Neural progenitor cell (in vitro differentiated cells): ENCODE data around the gene TSPAN11. TPM values are rescaled to one million over a fixed set of nuclear protein-coding genes. Genes with fewer than 3 reads are reported as not detected.
A peak's percentile ranks its signal among the peaks of the same experiment; 100 is the strongest.

Source experiments
- DNase-seq: peaks from one replicate; pipeline ENCODE4 v3.0.0-alpha.2; 2016; ENCODE audit warnings: low spot score
- H2AFZ ChIP-seq: fragments of 200-600 bp; sonication (generic); replicated peaks from 2 replicates; pipeline ENCODE4 v1.6.1; 2016; ENCODE audit warnings: antibody characterized with exemption
- H3F3A ChIP-seq: fragments of 200-600 bp; sonication (generic); 2 replicates; pipeline ENCODE4 v1.6.1; 2016; ENCODE audit warnings: antibody characterized with exemption, low read depth
- H3K27ac ChIP-seq: fragments of 200-600 bp; sonication (generic); 2 replicates; pipeline ENCODE4 v1.5.1; 2016; ENCODE audit warnings: mild to moderate bottlenecking
- H3K27me3 ChIP-seq: fragments of 200-600 bp; sonication (generic); 2 replicates; pipeline ENCODE4 v1.6.1; 2016; ENCODE audit warnings: mild to moderate bottlenecking, moderate library complexity
- H3K36me3 ChIP-seq: fragments of 200-600 bp; sonication (generic); 2 replicates; pipeline ENCODE4 v1.5.1; 2016
- H3K4me1 ChIP-seq: fragments of 200-600 bp; sonication (generic); 2 replicates; pipeline ENCODE4 v1.6.1; 2016; ENCODE audit warnings: mixed run types
- H3K4me2 ChIP-seq: fragments of 200-600 bp; sonication (generic); 2 replicates; pipeline ENCODE4 v1.6.1; 2016
- H3K4me3 ChIP-seq: fragments of 200-600 bp; sonication (generic); 2 replicates; pipeline ENCODE4 v1.5.1; 2016
- H3K79me2 ChIP-seq: fragments of 200-600 bp; sonication (generic); 2 replicates; pipeline ENCODE4 v1.6.1; 2016; ENCODE audit warnings: low read depth
- H3K9ac ChIP-seq: fragments of 200-600 bp; sonication (generic); 2 replicates; pipeline ENCODE4 v1.6.1; 2016
- H3K9me3 ChIP-seq: fragments of 200-600 bp; sonication (generic); 2 replicates; pipeline ENCODE4 v1.5.1; 2016; ENCODE audit warnings: low read depth
- H4K20me1 ChIP-seq: fragments of 200-600 bp; sonication (generic); 2 replicates; pipeline ENCODE4 v1.6.1; 2016; ENCODE audit warnings: low read depth
- H3K27ac Mint-ChIP-seq: 3 replicates; pipeline ENCODE4 v1.8.0; 2021; ENCODE audit warnings: mixed read lengths
- H3K27me3 Mint-ChIP-seq: 2 replicates; pipeline ENCODE4 v1.8.0; 2022; ENCODE audit warnings: low read depth, mild to moderate bottlenecking, inconsistent platforms, moderate library complexity, mixed read lengths; ENCODE audit not compliant: insufficient read depth
- H3K36me3 Mint-ChIP-seq: 3 replicates; pipeline ENCODE4 v1.8.0; 2021; ENCODE audit warnings: mixed read lengths
- H3K4me1 Mint-ChIP-seq: 3 replicates; pipeline ENCODE4 v1.8.0; 2021; ENCODE audit warnings: mixed read lengths
- H3K4me3 Mint-ChIP-seq: 3 replicates; pipeline ENCODE4 v1.8.0; 2021; ENCODE audit warnings: mild to moderate bottlenecking, moderate library complexity, mixed read lengths
- H3K9me3 Mint-ChIP-seq: 3 replicates; pipeline ENCODE4 v1.8.0; 2020; ENCODE audit warnings: mixed read lengths
- CTCF ChIP-seq: fragments of 200-600 bp; sonication (generic); IDR thresholded peaks from 2 replicates; pipeline ENCODE4 v1.5.1; 2017; ENCODE audit warnings: antibody characterized with exemption, mild to moderate bottlenecking
- EZH2 ChIP-seq: fragments of 200-600 bp; sonication (generic); IDR thresholded peaks from 2 replicates; pipeline ENCODE4 v1.6.1; 2017; ENCODE audit warnings: antibody characterized with exemption, mild to moderate bottlenecking, moderate library complexity
- EZH2phosphoT487 ChIP-seq: fragments of 200-600 bp; sonication (generic); IDR thresholded peaks from 2 replicates; pipeline ENCODE4 v1.6.1; 2017; ENCODE audit warnings: antibody characterized with exemption
- total RNA-seq: library from RNA; depleted of rRNA; stranded (reverse); fragments of >200 nt; gene quantifications from 2 replicates; pipeline ENCODE4 v1.2.3, GENCODE V29; 2015; ENCODE audit warnings: low replicate concordance

Gene TSPAN11
- total RNA-seq, 1 donor from 2014 or later = 7.4 TPM

GRCh38 chr12:30979371-30980259, 53.1 kb downstream of the TSPAN11 start:
- no peak for DNase-seq
- Histone ChIP-seq H3K27ac (no peak overlapping the region), H3K4me2 (no peak overlapping the region), H3K27me3 (no peaks in the 10 kb centered on the region), H3K9ac (no peak overlapping the region), H3K79me2 (no peaks in the 10 kb centered on the region), H3K4me1 (peaks cover 9% of the 10 kb centered on the region), H4K20me1 (no peaks in the 10 kb centered on the region), H3F3A (no peaks in the 10 kb centered on the region), H3K9me3 (no peaks in the 10 kb centered on the region), H3K36me3 (no peaks in the 10 kb centered on the region), H2AFZ (no peak overlapping the region), H3K4me3 (no peak overlapping the region)
- Mint-ChIP-seq H3K27ac (peak overlapping the region; percentile 42), H3K4me1 (peaks cover 23% of the 10 kb centered on the region), H3K36me3 (peaks cover 3% of the 10 kb centered on the region), H3K9me3 (no peaks in the 10 kb centered on the region), H3K4me3 (no peak overlapping the region), H3K27me3 (peaks cover 3% of the 10 kb centered on the region)
- TF ChIP-seq EZH2phosphoT487 (no peak), CTCF (no peak), EZH2 (no peak)

GRCh38 chr12:30980955-30981662, 54.6 kb downstream of the TSPAN11 start:
- no peak overlapping the region for H3K9ac ChIP-seq
- no peaks in the 10 kb centered on the region for H3K79me2 ChIP-seq
- no peaks in the 10 kb centered on the region for H3K27me3 ChIP-seq
- H3K36me3 ChIP-seq = no peaks in the 10 kb centered on the region
- peaks cover 4% of the 10 kb centered on the region for H4K20me1 ChIP-seq
- DNase-seq = no peak
- peaks cover 23% of the 10 kb centered on the region for H3K4me1 Mint-ChIP-seq
- no peaks in the 10 kb centered on the region for H3F3A ChIP-seq
- H3K9me3 ChIP-seq = no peaks in the 10 kb centered on the region
- H3K27ac ChIP-seq = no peak overlapping the region
- H3K4me2 ChIP-seq = no peak overlapping the region
- peaks cover 3% of the 10 kb centered on the region for H3K36me3 Mint-ChIP-seq
- H2AFZ ChIP-seq = no peak overlapping the region
- H3K27me3 Mint-ChIP-seq = peaks cover 3% of the 10 kb centered on the region
- peaks cover 9% of the 10 kb centered on the region for H3K4me1 ChIP-seq
- TF ChIP-seq EZH2phosphoT487 (no peak), EZH2 (no peak), CTCF (no peak)
- no peaks in the 10 kb centered on the region for H3K9me3 Mint-ChIP-seq
- H3K4me3 ChIP-seq = no peak overlapping the region
- no peak overlapping the region for H3K4me3 Mint-ChIP-seq
- H3K27ac Mint-ChIP-seq = peak overlapping the region; percentile 62

GRCh38 chr12:30982413-30982812, 55.9 kb downstream of the TSPAN11 start:
- Mint-ChIP-seq H3K27me3 (peaks cover 3% of the 10 kb centered on the region), H3K36me3 (peaks cover 3% of the 10 kb centered on the region), H3K4me1 (peaks cover 16% of the 10 kb centered on the region), H3K9me3 (no peaks in the 10 kb centered on the region), H3K4me3 (no peak overlapping the region), H3K27ac (no peak overlapping the region)
- Histone ChIP-seq H3K36me3 (no peaks in the 10 kb centered on the region), H3K4me3 (no peak overlapping the region), H3K9ac (no peak overlapping the region), H3F3A (no peaks in the 10 kb centered on the region), H4K20me1 (peaks cover 4% of the 10 kb centered on the region), H3K9me3 (no peaks in the 10 kb centered on the region), H3K27me3 (no peaks in the 10 kb centered on the region), H3K4me2 (no peak overlapping the region), H3K79me2 (no peaks in the 10 kb centered on the region), H3K4me1 (peaks cover 1% of the 10 kb centered on the region), H3K27ac (no peak overlapping the region), H2AFZ (no peak overlapping the region)
- no peak for DNase-seq
- TF ChIP-seq EZH2 (no peak), EZH2phosphoT487 (no peak), CTCF (no peak)
